OCI-LY7 (cell line): ENCODE results near the gene CCDC192. TPM values are rescaled to one million over a fixed set of nuclear protein-coding genes. Genes with fewer than 3 reads are reported as not detected.

Experiments
- BruUV-seq: library from RNA; stranded (reverse); fragments of 400-500 nt; replicated peaks from 2 replicates; lab custom pipeline; 2021; lab: Mats Ljungman, UMichigan
- CTCF ChIA-PET: fragments of 300-600 bp; sonication (Branson Sonifier 250); formaldehyde crosslinking; loops from one replicate; lab custom pipeline; 2022; ENCODE audit warnings: antibody characterized with exemption; ENCODE audit not compliant: unreplicated experiment; lab: Charles Lee
- POLR2A ChIA-PET: fragments of 300-600 bp; sonication (Branson Sonifier 250); formaldehyde crosslinking; loops from one replicate; lab custom pipeline; 2022; ENCODE audit warnings: antibody characterized with exemption; lab: Charles Lee
- DNase-seq: peaks from one replicate; pipeline ENCODE4 v3.0.0-alpha.2; 2015; ENCODE audit warnings: low spot score
- H2AFZ ChIP-seq: fragments of 200-600 bp; sonication (generic), shearing (Covaris generic); 2 replicates; pipeline ENCODE4 v1.6.1; 2014; ENCODE audit warnings: mild to moderate bottlenecking, antibody characterized with exemption, low read length, moderate library complexity
- H3K27ac ChIP-seq: fragments of 200-600 bp; sonication (generic); 2 replicates; pipeline ENCODE4 v1.5.1; 2014; ENCODE audit warnings: mixed run types, low read depth, mild to moderate bottlenecking, moderate library complexity, low read length, inconsistent platforms; ENCODE audit not compliant: poor library complexity, severe bottlenecking
- H3K36me3 ChIP-seq: fragments of 200-600 bp; sonication (generic); 2 replicates; pipeline ENCODE4 v1.6.1; 2014; ENCODE audit warnings: mild to moderate bottlenecking, antibody characterized with exemption, low read length, moderate library complexity, mixed read lengths; ENCODE audit not compliant: insufficient read depth
- H3K4me1 ChIP-seq: fragments of 200-600 bp; sonication (generic); 2 replicates; pipeline ENCODE4 v1.5.1; 2014; ENCODE audit warnings: mild to moderate bottlenecking, low read length; ENCODE audit not compliant: insufficient read depth, poor library complexity, severe bottlenecking
- H3K4me2 ChIP-seq: fragments of 200-600 bp; sonication (generic); 2 replicates; pipeline ENCODE4 v1.6.1; 2014; ENCODE audit warnings: mild to moderate bottlenecking, low read length
- H3K4me3 ChIP-seq: fragments of 200-600 bp; sonication (generic); 2 replicates; pipeline ENCODE4 v1.5.1; 2014; ENCODE audit warnings: mild to moderate bottlenecking, low read depth, low read length; ENCODE audit not compliant: poor library complexity, severe bottlenecking
- H3K79me2 ChIP-seq: fragments of 200-600 bp; sonication (generic); 2 replicates; pipeline ENCODE4 v1.6.1; 2016; ENCODE audit warnings: low read depth, mild to moderate bottlenecking, low read length, moderate library complexity, mixed read lengths; ENCODE audit not compliant: insufficient read depth
- H3K9me2 ChIP-seq: fragments of 200-600 bp; sonication (generic); 2 replicates; pipeline ENCODE4 v1.6.1; 2016; ENCODE audit warnings: mild to moderate bottlenecking, low read length, mixed read lengths; ENCODE audit not compliant: insufficient read depth
- H3K9me3 ChIP-seq: fragments of 200-600 bp; sonication (generic); 2 replicates; pipeline ENCODE4 v1.6.1; 2014; ENCODE audit warnings: mild to moderate bottlenecking, mixed run types, low read length, mixed read lengths
- H4K20me1 ChIP-seq: fragments of 200-600 bp; sonication (generic); 2 replicates; pipeline ENCODE4 v1.6.1; 2014; ENCODE audit warnings: mild to moderate bottlenecking, antibody characterized with exemption, low read length, moderate library complexity, mixed read lengths; ENCODE audit not compliant: insufficient read depth
- CTCF ChIP-seq: fragments of 200-600 bp; sonication (generic); conservative IDR thresholded peaks from 2 replicates; pipeline ENCODE4 v1.5.1; 2014; ENCODE audit warnings: mild to moderate bottlenecking, antibody characterized with exemption, low read length, moderate library complexity, mixed read lengths
- EZH2phosphoT487 ChIP-seq: fragments of 200-600 bp; sonication (generic); IDR thresholded peaks from 2 replicates; pipeline ENCODE4 v1.6.1; 2018; ENCODE audit warnings: low read depth, borderline replicate concordance, mild to moderate bottlenecking, mixed run types, antibody characterized with exemption, low read length, moderate library complexity, mixed read lengths
- intact Hi-C: fragments of 100-400 bp; cut with micrococcal nuclease; formaldehyde crosslinking; loops from one replicate; pipeline ENCODE4 v1.10.0; 2022; ENCODE audit not compliant: unreplicated experiment
- total RNA-seq, 2 experiments: library from RNA; depleted of rRNA in 1 of 2; stranded (reverse); fragments of >200 nt in 1 of 2; shearing (Covaris generic) in 1 of 2; gene quantifications; 2 replicates each; pipeline ENCODE4 v1.2.3, GENCODE V29; 2014 to 2022

Gene CCDC192
- total RNA-seq, 2 experiments from 2014 or later = not detected

- H3K9me2 ChIP-seq = no peaks in the 10 kb centered on the region
- no TSS peak for BruUV-seq
- H2AFZ ChIP-seq = no peak overlapping the region
- intact Hi-C loops = no loop called here
- H3K9me3 ChIP-seq = no peaks in the 10 kb centered on the region
- CTCF ChIA-PET = no interaction called here
- POLR2A ChIA-PET = no interaction called here
- H3K4me1 ChIP-seq = peaks cover 13% of the 10 kb centered on the region
- TF ChIP-seq CTCF = no peak
- no peak for TF ChIP-seq EZH2phosphoT487
- no peak overlapping the region for H3K27ac ChIP-seq
- H4K20me1 ChIP-seq = no peaks in the 10 kb centered on the region
- H3K36me3 ChIP-seq = no peaks in the 10 kb centered on the region
- no peak for DNase-seq
- H3K79me2 ChIP-seq = no peaks in the 10 kb centered on the region
- H3K4me3 ChIP-seq = no peak overlapping the region
- H3K4me2 ChIP-seq = no peak overlapping the region
These were observed 254.0 kb downstream of the CCDC192 start for GRCh38 chr5:127957183-127957582.

DNA sequence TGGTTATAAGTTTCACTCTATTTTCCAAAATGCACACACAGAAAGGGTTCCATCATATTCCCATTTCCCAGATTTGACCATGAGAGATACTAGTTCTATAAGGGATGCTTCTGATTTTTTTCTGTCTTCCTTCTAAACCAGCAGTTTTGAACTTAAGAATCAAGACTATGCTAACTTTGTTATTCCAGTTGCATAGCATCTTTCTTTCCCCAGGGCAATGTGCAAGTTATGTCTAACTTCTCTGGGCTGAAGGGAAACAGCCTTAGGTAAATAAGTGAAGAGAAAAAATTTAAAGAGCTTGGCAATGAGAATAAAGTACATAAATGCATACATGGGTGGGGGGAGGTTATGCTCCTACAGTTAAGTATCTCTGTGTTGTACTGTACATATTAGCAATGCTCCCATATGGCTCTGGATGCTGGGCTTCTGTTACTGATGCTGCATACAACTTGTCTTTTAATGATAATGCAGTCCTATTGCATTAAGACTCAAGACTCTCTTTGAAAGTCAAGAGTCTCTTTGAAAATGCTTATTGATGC lies 254.6 kb downstream of the CCDC192 start:
- DNase-seq = no peak
- Histone ChIP-seq H3K36me3 (no peaks in the 10 kb centered on the region), H2AFZ (no peak overlapping the region), H3K27ac (no peak overlapping the region), H3K4me3 (no peak overlapping the region), H3K4me1 (peaks cover 13% of the 10 kb centered on the region), H3K9me3 (no peaks in the 10 kb centered on the region), H3K79me2 (no peaks in the 10 kb centered on the region), H4K20me1 (no peaks in the 10 kb centered on the region), H3K4me2 (no peak overlapping the region), H3K9me2 (no peaks in the 10 kb centered on the region)
- no TSS peak for BruUV-seq
- intact Hi-C loops = no loop called here
- no peak for TF ChIP-seq EZH2phosphoT487
- TF ChIP-seq CTCF = no peak
- ChIA-PET CTCF (no interaction called here), POLR2A (no interaction called here)

- intact Hi-C loops = no loop called here
- CTCF ChIA-PET = no interaction called here
These were observed 255.3 kb downstream of the CCDC192 start for GRCh38 chr5:127958421-127959011.

More at GRCh38 chr5:127958421-127959011, 255.3 kb downstream of the CCDC192 start:
- no peak for DNase-seq
- Histone ChIP-seq H3K9me3 (no peaks in the 10 kb centered on the region), H3K4me1 (peaks cover 13% of the 10 kb centered on the region), H2AFZ (no peak overlapping the region), H3K9me2 (no peaks in the 10 kb centered on the region), H3K4me2 (no peak overlapping the region), H3K27ac (no peak overlapping the region), H4K20me1 (no peaks in the 10 kb centered on the region), H3K4me3 (no peak overlapping the region), H3K79me2 (no peaks in the 10 kb centered on the region), H3K36me3 (no peaks in the 10 kb centered on the region)
- TF ChIP-seq CTCF (no peak), EZH2phosphoT487 (no peak)
- POLR2A ChIA-PET = no interaction called here
- BruUV-seq = no TSS peak
